ENCODE measurements around the gene SIPA1. TPM values are rescaled to one million over a fixed set of nuclear protein-coding genes. Genes with fewer than 3 reads are reported as not detected.
"Not testable (repeated sequence)": the region's sequence is repeated elsewhere in the genome, so short reads cannot be mapped to it uniquely, and the experiment has no call there.

SIPA1 gene
- polyA plus RNA-seq, 3 donors, result 22.5 to 30.5 (median 24.7) TPM

DNA sequence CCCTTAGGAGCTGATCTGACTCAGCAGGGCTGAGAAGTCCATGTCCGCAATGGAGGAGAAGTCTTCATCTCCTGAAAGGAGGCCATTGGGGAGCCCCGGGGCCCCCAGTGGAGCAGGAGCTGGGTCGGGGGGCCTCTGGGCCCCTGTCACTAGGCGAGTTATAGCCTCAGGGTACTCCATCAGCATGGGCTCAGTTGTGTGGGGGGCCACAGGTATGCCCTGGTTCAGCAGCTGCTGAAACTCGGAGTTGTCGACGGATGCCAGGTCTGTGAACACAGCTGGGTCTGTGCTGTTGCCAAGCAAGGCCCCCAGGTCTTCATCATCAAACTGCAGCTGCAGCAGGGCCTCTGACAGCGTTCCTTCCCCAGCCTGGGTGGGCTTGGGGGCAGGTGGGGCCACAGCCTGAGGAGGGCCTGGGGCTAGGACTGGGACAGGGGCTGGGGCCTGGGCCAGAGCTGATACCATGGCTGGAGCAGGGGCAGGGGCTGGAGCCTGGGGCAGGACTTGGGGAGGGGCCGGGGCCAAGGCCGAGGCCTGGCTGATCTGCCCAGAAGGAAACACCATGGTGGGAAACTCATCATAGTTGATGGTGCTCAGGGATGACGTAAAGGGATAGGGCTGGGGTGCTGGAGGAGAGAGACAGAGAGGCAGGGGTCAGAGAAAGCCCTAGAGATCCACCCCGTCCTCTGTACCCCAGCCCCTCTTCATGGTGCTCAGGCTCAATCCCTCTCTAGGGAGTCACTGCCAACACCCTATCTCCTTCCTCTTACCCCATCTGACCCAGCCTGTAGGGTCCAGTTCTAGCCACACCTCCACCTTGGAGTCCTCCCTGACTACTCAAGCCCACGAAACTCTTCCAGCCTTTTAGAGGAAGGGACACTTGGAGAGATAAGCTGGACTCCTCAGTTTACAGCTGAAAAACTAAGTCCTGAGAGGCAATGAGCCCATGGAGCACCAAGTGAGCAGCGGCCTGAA, 16.8 kb downstream of the SIPA1 start:
- DNase-seq (ENCODE audit: low read depth in 3 of 3, low spot score in 2 of 3), result no peak

DNA sequence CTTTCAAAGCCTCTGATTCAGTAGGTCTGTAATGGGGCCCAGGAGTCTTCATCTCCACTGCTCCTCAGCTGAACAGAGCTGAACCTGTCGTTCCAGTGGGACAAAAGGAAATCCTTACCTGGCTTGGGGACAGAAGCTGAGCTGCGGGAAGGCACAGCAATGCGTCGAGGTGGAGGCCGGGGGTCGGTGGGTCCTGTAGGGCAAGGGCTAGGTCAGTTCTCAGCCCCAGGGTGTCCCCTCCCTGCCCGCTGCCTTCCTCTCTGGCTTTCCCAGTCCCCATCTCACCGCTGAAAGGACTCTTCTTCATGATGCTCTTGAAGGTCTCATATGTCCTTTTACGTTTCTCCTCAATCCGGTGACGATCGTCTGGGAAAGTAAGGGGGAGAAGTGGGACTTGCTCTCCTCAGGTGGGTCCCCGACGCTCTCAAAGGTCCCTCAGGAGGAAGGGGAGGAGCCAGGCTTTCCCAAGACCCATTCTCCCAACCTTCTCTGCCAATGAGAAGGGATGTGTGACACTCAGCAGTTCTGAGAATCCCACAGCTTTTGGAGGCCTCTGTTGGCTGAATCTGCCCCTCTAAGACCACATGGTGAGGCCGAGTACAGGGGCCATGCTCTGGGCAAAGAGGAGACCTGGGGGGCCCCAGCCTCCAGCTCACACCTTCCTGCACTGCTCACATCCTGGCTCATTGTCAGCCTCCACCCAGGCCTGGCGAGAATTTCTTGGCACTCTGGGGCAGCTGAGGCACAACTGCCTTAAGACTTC, 17.9 kb downstream of the SIPA1 start:
- DNase-seq (ENCODE audit: low read depth in 3 of 3, low spot score in 2 of 3), result no peak

DNA sequence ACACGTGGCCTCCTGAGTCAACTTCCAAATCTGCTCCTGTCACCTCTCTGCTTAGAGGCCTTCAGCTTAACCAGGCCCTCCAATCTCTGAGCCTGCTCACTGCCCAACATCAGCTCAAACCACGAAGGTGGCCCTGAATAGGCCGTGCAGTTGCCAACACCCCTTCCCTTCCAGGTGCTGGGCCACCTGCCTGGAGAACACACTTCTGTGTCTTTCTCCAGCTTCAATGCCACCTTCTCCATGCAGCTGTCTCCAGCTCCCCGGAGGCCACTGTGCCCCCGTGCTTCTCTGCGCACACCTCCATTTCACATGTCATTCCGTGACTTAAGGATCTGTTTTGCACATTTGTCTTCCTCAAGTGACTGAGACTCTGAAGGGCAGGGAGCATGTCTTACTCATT, 19.5 kb downstream of the SIPA1 start:
- no peak for DNase-seq (ENCODE audit: low read depth in 3 of 3, low spot score in 2 of 3)

DNA sequence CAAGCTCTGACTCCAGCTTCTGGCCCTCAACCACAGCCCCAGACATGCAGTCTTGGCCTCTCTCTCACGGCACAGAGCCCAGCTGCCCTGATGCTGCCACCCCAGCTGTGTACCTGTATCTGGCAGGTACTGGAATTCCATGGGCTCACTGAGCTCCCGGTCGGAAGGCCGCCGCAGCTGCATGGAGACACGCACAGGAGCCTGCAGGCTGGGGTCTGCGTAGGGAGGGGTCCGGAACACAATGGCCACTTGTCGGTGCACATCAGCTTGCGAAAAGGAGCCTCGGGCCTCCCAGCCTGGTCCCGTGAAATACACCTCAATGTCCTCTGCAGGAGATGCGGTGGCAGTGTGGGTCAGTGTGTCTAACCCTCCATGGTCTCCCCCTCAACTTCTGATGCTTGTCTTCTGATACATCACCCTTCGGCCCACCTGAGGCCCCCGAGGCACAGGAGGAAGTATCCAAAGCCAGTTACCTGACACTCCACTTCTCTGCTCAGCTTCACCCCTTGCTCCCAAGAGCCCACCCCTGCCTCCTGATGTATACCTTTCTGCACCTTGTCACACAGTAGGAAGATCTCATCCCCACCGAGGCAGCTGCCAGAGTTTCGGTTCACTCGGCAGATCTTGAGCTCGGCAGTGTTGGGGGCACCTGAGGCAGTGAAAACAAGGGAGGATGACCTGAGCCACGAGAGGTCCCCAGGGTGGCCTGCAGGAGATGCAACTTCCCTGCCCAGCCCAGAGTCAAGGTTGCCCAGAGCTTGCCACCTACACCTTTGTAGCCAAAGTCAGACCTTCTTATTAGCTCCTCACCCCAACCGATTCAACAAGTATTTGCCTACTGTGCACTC, 20.5 kb downstream of the SIPA1 start:
- no peak for DNase-seq (ENCODE audit: low read depth in 3 of 3, low spot score in 2 of 3)

DNA sequence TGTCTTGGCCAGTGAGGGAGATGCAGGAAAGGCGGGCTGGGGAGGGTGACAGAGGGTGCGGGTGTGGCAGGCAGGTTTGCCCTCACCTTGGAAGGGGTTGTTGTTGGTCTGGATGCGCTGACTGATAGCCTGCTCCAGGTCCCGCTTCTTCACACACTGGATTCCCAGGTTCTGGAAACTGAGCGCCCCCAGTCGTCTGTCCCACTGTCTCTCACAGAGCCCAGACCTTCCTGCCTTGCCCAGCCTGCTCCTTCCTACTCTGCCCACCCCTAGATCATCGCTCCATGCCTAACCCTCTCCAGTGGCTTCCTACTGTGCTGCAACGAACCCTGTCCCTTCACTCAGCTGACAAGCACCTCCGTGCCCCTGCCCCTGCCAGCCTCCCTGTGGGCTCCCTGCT, 22.1 kb downstream of the SIPA1 start:
- DNase-seq (ENCODE audit: low read depth in 3 of 3, low spot score in 2 of 3), result no peak

DNA sequence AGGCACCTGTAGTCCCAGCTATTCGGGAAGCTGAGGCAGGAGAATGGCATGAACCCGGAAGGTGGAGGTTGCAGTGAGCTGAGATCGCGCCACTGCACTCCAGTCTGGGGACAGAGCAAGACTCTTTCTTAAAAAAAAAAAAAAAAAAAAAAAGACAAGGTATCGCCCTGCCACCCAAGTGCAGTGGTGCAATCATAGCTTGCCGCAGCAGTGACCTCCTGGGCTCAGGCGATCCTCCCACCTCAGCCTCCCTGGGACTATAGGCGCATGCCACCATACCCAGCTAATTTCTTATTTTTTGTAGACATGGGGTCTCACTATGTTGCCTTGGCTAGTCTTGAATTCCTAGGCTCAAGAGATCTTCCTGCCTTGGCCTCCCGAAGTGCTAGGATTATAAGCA, 23.0 kb downstream of the SIPA1 start:
- DNase-seq (ENCODE audit: low read depth in 3 of 3, low spot score in 2 of 3), result not testable (repeated sequence)

DNA sequence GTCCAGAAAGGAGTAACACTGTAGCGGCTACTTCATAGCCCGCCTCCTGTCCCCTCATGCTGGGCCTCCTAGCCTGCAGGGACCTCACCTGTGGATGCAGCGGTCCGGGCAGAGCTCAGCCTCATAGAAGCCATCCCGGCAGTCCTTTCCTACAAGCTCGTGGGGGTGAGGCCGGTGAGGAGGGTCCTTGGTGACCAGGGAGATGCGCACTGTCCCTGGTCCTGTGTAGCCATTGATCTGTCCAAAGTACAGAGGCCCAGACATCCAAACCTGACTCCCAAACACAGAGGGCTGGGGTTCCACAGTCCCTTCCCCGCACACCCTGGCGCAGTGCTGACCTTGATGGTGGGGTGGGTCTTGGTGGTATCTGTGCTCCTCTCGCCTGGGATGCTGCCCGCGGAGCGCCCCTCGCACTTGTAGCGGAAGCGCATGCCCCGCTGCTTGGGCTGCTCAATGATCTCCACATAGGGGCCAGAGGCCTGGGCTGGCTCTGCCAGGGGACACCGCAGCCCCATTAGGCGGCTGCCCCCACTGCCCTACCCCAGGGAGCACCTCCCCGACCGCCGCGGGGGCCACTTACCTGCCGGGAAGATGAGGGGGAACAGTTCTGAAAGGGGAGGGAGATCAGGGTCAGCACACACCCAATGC, 23.8 kb downstream of the SIPA1 start:
- no peak for DNase-seq (ENCODE audit: low read depth in 3 of 3, low spot score in 2 of 3)

DNA sequence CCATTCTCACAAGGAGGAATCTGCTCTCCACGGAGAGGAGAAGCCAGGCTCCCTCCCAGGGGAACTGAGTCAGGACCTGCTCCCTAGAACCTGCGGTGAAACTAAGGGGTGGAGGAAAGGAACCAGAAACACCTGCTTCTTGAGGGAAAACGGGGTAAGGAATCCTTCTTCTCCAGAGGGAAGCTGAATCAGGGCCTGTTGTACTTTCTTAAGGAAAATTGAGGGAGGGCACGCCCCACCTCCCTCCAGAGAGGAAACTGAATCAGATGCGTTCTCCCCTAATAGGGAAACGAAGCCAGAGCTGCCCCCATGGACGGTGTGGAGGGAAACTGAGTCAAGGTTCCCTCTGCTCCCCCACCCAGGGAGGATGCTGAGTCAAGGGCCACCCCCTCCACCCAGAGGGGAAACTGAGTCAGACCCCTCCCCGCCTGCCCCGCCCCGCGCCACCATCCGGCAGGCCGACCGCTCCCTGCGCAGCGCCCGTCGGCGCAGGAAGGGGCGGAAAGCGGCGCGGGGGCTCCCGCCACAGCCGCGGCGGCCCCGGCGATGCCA, 24.4 kb downstream of the SIPA1 start:
- DNase-seq (ENCODE audit: low read depth in 3 of 3, low spot score in 2 of 3), result no peak

DNA sequence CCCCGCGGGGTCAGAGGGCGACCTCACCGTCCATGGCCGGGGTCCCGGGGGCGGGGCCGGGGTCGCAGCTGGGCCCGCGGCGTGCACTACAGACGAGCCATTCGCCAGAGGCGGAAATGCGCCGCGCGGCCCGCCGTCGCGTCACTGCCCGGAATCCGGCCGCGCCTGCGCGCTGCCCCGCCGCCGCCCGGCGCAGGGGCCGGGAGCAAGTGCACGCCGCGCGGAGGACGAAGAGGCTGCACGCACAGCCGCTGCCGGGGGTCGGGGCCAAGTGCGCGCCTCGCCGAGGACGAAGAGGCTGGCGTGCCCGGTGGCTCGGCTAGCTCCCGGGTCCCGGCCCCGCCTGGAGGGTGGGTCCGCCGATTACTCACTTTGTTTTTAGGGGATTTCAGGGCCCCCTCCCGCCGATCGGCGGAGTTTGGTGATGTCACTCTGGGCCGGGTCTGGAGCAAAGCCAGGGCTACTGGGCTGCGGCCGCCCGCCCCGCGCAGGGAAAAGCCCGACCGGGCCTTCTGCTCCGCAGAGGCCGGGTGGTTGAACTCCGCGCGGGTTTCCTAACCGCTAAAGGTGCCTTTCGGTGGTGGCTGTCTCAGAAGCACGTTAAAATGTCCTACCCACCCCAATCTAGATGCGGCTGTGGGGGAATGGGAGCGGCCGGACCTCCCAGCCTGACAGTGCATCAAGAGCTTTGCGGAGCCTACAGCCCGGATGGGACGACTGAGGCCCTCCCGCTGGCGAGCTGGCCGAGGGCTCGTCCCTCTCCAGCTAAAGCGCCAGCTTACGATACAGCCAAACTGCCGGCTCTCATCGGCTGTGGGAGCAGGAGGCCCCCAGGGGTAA, 25.1 kb downstream of the SIPA1 start, which contains the start of gene RELA:
Gene RELA (minus strand): TSS at position 118 of the 840 bp plus-strand sequence. CDS start 84 bp downstream, at position 34.
- peak in 2 of 3 donors; percentile 77 to 82 for DNase-seq (ENCODE audit: low read depth in 3 of 3, low spot score in 2 of 3)

DNA sequence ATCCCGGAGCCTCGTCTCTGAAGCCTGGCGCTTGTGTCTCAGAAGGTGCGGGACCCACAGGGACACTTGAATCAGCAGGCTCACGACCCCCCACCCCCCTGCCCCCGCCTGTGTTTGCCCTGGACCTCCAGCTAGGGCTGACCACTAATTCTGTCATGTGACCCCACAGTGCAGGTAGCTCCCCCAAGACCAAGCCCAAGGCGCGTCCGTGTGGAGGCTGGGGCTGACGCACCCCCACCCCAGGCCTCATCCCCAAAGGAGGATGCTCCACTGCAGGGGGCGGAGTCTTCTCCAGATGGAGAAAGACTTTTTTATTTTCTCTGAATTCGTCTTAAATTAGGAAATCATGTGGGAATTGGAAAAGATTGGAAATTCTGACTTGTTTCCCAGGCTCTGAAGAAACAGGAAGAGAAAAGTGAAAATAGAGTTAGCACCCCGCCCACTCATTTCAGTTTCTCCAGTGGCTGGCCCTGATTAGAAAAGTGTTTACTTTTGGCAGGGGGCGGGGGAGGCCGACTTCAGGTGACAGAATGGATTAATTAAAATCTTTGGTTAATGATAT, 25.8 kb downstream of the SIPA1 start:
- no peak for DNase-seq (ENCODE audit: low read depth in 3 of 3, low spot score in 2 of 3)

DNA sequence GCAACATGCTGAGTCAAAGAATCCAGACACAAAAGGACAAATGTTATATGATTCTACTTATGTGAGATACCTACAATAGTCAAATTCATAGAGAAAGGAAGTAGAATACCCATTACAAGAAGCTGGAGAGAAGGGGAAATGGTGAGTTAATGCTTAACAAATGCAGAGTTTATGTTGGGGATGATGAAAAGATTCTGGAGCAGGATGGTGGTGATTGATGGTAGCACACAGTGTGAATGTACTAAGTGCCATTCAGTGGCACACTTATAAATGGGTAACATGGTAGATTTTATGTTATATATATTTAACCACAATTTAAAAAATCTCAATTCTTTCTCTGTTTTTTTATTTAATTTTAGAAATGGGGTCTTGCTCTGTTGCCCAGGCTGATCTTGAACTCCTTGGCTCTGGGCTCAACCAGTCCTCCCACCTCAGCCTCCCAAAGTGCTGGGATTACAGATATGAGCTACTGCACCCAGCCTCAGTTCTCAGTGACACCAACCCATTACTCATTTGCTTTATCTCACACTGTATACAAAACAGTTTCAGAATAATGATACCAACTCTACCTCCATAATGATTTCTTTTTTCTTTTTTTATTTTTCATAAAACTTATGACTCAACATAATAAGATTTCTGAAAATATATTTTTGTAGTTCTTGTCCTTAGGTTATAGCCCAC, 34.4 kb downstream of the SIPA1 start:
- no peak for DNase-seq (ENCODE audit: low read depth in 3 of 3, low spot score in 2 of 3)

DNA sequence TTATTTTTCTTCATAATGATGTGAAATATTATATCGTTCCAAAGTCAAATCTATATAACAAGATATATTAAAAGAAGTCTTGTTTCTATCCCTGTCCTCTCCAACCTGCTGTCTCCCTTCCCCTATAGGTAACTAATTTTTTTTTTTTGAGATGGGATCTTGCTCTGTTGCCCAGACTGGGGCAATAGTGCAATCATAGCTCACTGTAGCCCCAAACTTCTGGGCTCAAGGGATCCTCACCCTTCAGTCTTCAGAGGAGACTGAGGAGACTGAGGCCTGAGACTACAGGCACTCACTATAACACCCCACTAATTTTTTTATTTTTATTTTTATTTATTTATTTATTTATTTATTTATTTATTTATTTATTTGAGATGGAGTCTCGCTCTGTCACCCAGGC, 35.1 kb downstream of the SIPA1 start:
- no peak for DNase-seq (ENCODE audit: low read depth in 3 of 3, low spot score in 2 of 3)

DNA sequence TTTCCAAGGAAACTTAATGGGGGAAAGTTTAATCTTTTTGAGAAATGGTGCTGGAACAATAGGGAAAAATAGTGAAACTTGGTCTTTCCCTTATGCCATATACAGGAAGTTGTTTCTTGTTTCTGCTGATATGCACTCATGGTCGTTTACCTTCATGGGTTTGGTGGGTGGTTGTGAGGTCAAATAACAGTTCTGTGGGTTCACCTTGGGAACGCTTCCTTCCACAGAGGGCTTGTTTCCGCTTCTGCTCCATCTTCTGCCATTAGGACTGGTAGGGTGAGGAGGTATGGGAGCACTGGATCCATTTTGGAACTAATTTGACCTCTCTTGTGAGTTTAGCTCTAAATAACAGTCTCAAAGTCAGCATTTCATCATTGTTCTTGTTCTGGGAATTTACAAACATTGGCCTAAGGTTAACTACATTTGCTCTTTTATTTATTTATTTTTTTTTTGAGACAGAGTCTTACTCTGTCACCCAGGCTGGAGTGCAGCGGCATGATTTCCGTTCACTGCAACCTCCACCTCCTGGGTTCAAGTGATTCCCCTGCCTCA, 42.4 kb downstream of the SIPA1 start:
- DNase-seq (ENCODE audit: low read depth in 3 of 3, low spot score in 2 of 3), result no peak

DNA sequence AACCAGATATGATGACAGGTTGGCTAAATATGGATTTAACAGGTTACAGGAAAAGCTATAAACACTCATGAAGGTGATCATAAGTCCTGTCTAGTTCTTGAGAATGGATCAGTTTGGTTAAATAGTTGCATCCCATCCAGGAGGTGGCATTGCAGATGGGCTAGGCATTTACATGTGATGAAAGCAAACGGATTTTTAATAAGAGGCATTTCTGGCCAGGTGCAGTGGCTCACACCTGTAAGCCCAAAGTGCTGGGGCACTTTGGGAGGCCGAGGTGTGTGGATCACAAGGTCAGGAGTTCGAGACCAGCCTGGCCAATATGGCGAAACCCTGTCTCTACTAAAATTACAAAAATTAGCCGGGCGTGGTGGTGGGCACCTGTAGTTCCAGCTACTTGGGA, 45.6 kb downstream of the SIPA1 start:
- DNase-seq (ENCODE audit: low read depth in 3 of 3, low spot score in 2 of 3), result not testable (repeated sequence)

DNA sequence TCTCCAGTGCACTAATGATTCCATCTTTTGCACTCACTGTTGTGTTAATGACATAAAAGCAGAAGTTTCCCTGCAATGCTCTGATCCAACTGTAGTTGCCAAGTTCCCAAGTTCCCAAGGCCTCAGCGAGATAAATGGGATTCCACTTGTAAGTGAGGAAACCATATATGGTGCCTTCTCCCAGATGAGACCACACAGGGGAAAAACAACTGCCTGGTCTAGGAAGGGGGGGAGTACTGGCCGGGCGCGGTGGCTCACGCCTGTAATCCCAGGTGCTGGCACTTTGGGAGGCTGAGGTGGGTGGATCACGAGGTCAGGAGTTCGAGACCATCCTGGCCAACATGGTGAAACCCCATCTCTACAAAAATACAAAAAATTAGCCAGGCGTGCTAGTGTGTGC, 48.1 kb downstream of the SIPA1 start:
- DNase-seq (ENCODE audit: low read depth in 3 of 3, low spot score in 2 of 3), result no peak

DNA sequence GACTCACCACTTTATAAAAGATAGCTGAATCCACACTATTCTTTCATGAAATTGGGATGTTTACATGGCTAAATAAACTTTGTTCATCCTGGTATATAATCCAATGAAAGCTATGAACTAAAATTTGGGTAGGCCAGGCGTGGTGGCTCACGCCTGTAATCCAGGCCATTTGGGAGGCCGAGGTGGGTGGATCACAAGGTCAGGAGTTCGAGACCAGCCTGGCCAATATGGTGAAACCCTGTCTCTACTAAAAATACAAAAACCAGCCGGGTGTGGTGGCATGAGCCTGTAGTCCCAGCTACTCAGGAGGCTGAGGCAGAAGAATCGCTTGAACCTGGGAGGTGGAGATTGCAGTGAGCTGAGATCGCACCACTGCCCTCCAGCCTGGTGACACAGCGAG, 53.9 kb downstream of the SIPA1 start:
- not testable (repeated sequence) for DNase-seq (ENCODE audit: low read depth in 3 of 3, low spot score in 2 of 3)

DNA sequence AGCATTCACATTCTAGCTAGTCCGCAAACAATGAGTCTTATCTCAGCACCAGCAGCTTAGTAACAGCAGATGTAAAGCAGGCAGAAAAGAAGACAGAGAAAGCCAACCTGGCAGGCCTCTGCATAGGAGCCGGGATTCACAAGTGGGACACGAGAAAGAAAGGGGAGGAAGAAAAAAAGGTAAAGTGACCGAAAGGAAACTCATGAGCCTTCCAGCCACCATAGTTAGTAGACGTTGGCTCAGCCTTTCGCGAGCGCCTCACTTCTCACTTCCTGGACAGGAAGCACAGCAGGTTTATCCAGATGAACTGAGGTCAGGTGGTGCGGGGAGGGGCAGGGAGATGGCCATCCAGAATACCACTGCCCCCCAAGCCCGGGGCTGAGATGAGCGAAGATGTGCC, 54.5 kb downstream of the SIPA1 start:
- DNase-seq (ENCODE audit: low read depth in 3 of 3, low spot score in 2 of 3), result no peak

Measured in right renal cortex interstitium (tissue), 3 donors.